Lung microvascular endothelial cell (primary cell): ENCODE results near the gene TSTD1. TPM values are rescaled to one million over a fixed set of nuclear protein-coding genes. Genes with fewer than 3 reads are reported as not detected.
"Not testable (repeated sequence)": the region's sequence is repeated elsewhere in the genome, so short reads cannot be mapped to it uniquely, and the experiment has no call there.

Experiments used
- DNase-seq, 2 donors: peaks; one replicate each; pipeline versions ENCODE4 v3.0.0 to v3.0.0-alpha.2; 2010; ENCODE audit warnings: low read depth in 2 of 2
- total RNA-seq: library from RNA; depleted of rRNA; stranded (reverse); fragments of >200 nt; gene quantifications from 2 replicates; pipeline ENCODE4 v1.2.1, GENCODE V29; 2014

TSTD1 gene
- total RNA-seq, 1 donor from 2014 or later = 7.1 TPM

GRCh38 chr1:161009602-161010211, 29.1 kb downstream of the TSTD1 start:
- DNase-seq = no peak

- no peak for DNase-seq
Measured at GRCh38 chr1:161008869-161009510, 29.8 kb downstream of the TSTD1 start.

DNA sequence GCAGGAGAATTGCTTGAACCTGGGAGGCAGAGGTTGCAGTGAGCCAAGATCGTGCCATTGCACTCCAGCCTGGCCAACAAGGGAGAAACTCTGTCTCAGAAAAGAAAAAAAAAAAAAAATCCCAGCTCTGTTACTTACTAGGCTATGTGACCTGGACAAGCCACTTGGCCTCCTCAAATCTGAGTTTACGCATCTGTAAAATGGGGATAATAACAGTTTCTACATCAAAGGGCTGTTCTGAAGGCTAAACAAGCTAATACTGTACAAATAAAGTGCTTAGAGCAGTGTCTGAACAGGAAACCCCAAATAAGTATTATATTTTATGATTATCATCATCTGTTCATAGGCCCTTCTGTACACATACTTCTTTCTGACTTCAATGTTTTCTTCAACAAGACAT, 31.4 kb downstream of the TSTD1 start:
- no peak for DNase-seq

- no peak for DNase-seq
Measured at GRCh38 chr1:161006563-161006962, 32.2 kb downstream of the TSTD1 start.

- peak in 1 of 2 donors; percentile 33 for DNase-seq
Measured at GRCh38 chr1:161001525-161001924, 37.2 kb downstream of the TSTD1 start.

- no peak for DNase-seq
Measured at GRCh38 chr1:161000736-161001480, 37.9 kb downstream of the TSTD1 start.

GRCh38 chr1:160999376-160999775, 39.4 kb downstream of the TSTD1 start:
- DNase-seq = no peak

DNA sequence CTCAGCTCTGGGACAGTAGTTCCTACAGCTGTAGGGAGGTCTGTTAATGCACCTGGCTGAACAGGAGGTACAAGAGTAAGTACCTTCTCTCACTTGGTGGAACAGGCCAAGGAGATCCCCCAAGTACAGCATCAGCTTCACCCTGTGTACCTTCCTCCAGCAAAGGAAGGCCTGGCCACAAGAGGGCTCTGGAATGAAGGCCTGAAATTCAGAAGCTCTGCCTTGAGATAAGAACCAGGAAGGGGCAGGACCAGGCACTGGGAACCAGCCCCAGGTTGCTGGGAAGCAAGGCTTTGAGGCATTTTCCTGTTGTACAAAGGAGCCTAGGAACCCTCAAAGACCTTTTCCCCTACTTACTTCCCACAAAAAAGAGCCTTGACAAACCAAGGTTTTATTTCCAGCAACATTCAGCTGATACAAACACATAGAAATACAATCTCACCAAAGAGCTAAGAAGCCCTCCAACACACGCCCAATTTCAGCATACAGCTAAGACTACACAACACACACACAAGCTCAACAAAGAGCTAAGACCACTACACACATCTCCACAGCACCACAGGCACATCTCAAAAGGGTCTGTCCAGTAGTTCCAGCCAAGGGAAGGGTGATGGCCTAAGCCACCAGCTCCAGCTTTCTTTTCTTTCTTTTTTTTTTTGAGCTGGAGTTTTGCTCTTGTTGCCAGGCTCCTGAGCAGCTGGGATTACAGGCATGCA, 41.3 kb downstream of the TSTD1 start:
- DNase-seq = peak; percentile 72 to 88

DNA sequence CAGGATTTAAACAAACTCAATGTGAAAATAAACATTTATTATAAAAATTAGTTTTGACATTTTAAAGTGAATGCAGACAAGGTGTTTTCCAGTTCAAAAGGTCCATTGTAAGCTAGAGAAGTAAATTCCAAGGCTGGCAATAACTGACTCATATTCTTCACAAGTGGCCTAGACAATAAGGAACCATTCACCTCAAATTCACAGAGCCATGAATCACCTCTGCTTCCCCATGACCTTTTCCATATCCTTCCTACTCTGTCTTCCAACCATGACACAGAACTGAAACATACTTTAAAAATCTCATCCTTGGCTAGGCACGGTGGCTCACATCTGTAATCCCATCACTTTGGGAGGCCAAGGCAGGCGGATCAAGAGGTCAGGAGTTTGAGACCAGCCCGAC, 42.6 kb downstream of the TSTD1 start:
- peak in 1 of 2 donors; percentile 91 for DNase-seq

GRCh38 chr1:160993544-160994193, 45.1 kb downstream of the TSTD1 start:
- peak; percentile 62 to 73 for DNase-seq

DNA sequence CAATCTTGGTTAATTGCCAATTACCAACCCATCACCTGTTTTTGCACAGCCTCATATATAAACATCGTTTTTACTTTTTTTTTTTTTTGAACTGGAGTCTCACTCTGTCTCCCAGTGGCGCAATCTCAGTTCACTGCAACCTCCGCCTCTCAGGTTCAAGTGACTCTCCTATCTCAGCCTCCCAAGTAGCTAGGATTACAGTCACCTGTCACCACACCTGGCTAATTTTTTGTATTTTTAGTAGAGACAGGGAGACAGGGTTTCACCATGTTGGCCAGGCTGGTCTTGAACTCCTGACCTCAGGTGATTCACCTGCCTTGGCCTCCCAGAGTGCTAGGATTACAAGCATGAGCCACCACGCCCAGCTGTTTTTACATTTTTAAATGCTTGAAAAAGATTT, 46.7 kb downstream of the TSTD1 start:
- not testable (repeated sequence) for DNase-seq

Other genes starting within 250 kb of the TSTD1 start
- not detected in 2 replicates for gene LY9, start 242.8 kb downstream of the TSTD1 start, total RNA-seq
- not detected in 2 replicates for gene CD244, start 176.1 kb downstream of the TSTD1 start, total RNA-seq
- gene ITLN1, start 153.8 kb downstream of the TSTD1 start, total RNA-seq = not detected in 2 replicates
- gene ITLN2, start 84.2 kb downstream of the TSTD1 start, total RNA-seq = not detected in 2 replicates
- 49.3 and 150 TPM in 2 replicates for gene F11R, start 17.8 kb downstream of the TSTD1 start, total RNA-seq
- 83.0 and 105 TPM in 2 replicates for gene USF1, start 7.0 kb upstream of the TSTD1 start, total RNA-seq
- gene ARHGAP30, start 30.9 kb upstream of the TSTD1 start, total RNA-seq = not detected in 2 replicates
- 0.44 TPM in 1 of 2 replicates, not detected in the other for gene NECTIN4, start 50.6 kb upstream of the TSTD1 start, total RNA-seq
- 0.65 and 0.99 TPM in 2 replicates for gene KLHDC9, start 59.4 kb upstream of the TSTD1 start, total RNA-seq
- 22.9 and 36.3 TPM in 2 replicates for gene PFDN2, start 79.1 kb upstream of the TSTD1 start, total RNA-seq
- gene NIT1, start 79.1 kb upstream of the TSTD1 start, total RNA-seq = 9.6 and 13.1 TPM in 2 replicates
- gene DEDD, start 93.7 kb upstream of the TSTD1 start, total RNA-seq = 23.1 and 31.9 TPM in 2 replicates
- 111 and 133 TPM in 2 replicates for gene UFC1, start 115.0 kb upstream of the TSTD1 start, total RNA-seq
- gene USP21, start 120.5 kb upstream of the TSTD1 start, total RNA-seq = 2.8 and 4.6 TPM in 2 replicates
- gene PPOX, start 127.5 kb upstream of the TSTD1 start, total RNA-seq = 13.3 and 16.1 TPM in 2 replicates
- gene B4GALT3, start 138.5 kb upstream of the TSTD1 start, total RNA-seq = 17.4 and 26.8 TPM in 2 replicates
- 7.1 and 9.2 TPM in 2 replicates for gene ADAMTS4, start 160.1 kb upstream of the TSTD1 start, total RNA-seq
- 130 and 147 TPM in 2 replicates for gene NDUFS2, start 163.4 kb upstream of the TSTD1 start, total RNA-seq
- gene FCER1G, start 176.3 kb upstream of the TSTD1 start, total RNA-seq = not detected in 2 replicates
- gene APOA2, start 184.7 kb upstream of the TSTD1 start, total RNA-seq = not detected in 2 replicates
- 12.0 and 13.5 TPM in 2 replicates for gene TOMM40L, start 187.1 kb upstream of the TSTD1 start, total RNA-seq
- gene NR1I3, start 199.2 kb upstream of the TSTD1 start, total RNA-seq = not detected in 2 replicates
- gene PCP4L1, start 219.8 kb upstream of the TSTD1 start, total RNA-seq = not detected in 2 replicates